HG02588 (cell line): ENCODE data around the gene ARFGAP1.

Experiments
- ATAC-seq: cut with Tn5 transposase; IDR thresholded peaks from one replicate; pipeline ENCODE4 v1.9.1; 2021; ENCODE audit warnings: mild to moderate bottlenecking, moderate library complexity; ENCODE audit not compliant: unreplicated experiment

ARFGAP1 gene

GRCh38 chr20:63276956-63277355, 4.3 kb downstream of the ARFGAP1 start:
- no peak for ATAC-seq

DNA sequence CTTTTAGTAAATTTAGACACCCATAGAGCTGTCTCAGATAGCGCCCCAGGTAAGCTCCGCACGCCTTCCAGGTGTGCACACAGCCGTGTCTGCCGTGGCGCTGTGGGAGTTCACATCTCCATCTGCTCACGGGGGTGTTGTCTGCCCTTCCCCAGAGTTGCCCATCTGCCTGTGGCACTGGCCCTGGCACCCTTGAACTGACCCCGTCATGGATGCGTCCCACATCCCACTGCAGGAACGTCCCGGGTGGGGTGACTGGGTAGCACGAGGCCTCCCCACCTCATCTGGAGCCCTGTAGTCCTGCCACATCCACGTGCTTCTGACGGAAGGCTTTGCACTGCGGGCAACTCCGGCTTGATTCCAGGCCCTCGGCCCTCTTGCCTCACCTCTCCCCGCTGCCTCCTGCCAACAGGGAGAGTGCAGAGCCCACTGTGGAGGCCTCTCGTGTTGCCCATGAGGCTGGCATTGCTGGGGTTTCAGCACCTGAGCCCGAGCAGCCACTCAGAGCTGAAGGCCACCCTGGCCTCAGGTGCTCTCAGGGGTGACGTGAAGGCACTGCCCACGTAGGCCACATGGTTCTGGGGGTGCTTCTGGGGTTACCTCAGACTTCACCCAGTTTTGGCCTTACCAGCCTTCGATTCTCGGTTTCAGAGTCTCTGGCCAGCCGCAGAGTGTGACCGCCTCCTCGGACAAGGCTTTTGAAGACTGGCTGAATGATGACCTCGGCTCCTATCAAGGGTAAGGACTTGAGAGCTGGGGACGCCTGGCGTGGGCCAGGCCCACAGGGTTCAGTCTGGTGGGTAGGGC, 5.1 kb downstream of the ARFGAP1 start:
- no peak for ATAC-seq

- ATAC-seq: no peak
Measured at GRCh38 chr20:63278661-63279060, 6.0 kb downstream of the ARFGAP1 start.

DNA sequence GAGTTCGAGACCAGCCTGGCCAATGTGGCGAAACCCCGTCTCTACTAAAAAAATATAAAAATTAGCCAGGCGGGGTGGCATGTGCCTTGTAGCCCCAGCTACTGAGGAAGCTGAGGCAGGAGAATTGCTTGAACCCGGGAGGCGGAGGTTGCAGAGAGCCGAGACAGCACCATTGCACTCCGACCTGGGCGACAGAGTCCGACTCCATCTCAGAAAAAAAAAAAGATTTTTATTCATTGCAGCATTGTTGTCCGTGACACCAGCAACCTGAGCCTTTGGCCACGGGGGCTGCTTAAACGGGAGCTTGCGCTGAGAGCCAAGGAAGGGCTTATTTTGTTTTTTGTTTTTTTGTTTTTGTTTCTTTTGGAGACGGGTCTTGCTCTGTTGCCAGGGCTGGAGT, 7.3 kb downstream of the ARFGAP1 start:
- ATAC-seq: no peak

- ATAC-seq: no peak
Measured at GRCh38 chr20:63280371-63280770, 7.8 kb downstream of the ARFGAP1 start.

DNA sequence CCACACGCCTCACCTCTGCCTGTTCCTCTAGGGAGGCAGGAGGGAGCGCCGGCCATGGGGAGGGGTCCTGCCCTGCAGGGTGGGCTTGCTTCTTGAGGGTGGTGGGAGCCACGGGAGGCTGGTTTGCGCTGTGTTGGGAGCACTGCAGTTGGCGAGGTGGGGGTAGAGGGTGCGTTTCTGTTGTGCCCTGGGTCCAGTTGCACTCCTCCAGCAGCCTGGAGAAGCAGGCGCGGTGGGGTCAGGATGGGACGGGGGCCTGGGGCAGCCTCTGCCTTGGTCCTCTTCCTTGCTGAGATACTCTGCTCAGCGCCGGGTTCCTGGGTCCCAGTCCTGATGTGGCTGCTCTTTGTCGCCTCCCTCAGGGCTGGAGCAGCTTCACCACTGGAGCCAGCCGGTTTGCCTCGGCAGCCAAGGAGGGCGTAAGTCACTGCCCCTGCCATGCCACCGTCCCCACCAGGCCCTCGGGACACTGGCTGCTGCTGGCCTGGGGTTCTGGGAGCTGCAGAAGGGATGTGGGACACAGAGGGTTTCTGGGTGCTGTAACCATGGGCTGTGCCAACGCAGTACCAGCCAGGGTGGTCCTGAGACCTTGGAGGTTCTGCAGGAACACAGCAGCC, 8.4 kb downstream of the ARFGAP1 start:
- no peak for ATAC-seq

DNA sequence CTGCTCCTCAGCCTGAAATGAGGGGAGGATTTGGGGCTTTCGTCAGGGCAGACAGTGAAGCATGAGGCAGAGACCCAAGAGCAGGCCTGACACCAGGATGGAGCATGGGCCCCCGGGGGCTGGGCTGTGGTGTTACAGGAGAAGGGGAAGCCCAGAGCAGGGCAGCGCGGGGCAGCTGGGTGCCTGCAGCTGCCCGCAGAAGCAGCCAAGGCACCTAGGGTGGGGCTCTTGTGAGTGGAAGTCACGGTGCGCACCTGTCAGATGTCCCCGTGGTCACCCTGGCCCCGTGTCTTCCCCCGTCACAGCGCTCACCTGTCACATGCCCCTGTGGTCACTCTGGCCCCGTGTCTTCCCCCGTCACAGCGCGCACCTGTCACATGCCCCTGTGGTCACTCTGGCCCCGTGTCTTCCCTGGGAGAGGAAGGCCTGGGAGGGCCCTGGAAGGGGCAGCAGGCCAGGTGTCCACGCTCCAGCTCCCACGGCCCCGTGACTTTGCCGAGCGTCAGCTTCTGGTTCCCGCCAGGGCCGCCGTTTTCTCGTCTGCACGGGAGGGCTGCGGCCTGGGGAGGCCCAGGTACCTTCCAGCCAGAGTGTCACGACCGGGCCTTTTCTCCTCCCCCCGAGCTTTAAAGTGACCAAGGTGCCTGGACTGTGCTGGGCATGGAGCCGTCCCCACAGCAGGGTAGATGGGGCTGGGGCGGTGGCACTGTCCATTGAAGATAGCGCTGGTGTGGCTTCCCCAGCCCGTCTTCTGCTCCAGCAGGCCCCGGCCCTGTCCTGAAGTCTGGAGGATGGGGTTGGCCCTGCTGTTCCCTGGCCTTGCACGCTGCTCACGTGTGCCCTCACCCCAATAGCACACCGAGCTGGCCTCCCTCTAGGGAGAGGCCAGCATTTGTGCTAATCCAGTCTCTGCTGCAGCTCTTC, 9.4 kb downstream of the ARFGAP1 start:
- ATAC-seq: no peak

GRCh38 chr20:63282946-63283345, 10.3 kb downstream of the ARFGAP1 start:
- no peak for ATAC-seq

- no peak for ATAC-seq
Measured at GRCh38 chr20:63283397-63284082, 10.9 kb downstream of the ARFGAP1 start.

GRCh38 chr20:63284083-63284440, 11.4 kb downstream of the ARFGAP1 start:
- no peak for ATAC-seq

DNA sequence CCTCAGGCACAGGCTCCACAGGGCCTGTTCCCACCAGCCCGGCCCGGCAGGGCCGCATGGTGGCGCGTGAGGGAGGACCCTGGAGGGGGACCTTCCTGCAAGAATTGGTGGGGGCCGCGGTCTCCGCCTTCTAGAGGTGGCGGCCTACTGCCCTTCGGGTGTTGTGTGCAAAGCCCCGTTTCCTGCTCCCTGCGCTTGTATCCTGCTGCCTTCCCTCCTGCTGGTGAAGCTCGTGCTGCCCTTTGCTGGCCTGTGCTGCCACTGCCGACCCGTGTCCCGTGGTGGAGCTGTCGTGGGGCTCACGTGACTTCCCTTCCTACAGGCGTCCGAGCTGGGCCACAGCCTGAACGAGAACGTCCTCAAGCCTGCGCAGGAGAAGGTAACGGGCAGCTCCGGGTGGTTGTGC, 11.9 kb downstream of the ARFGAP1 start:
- ATAC-seq: no peak

DNA sequence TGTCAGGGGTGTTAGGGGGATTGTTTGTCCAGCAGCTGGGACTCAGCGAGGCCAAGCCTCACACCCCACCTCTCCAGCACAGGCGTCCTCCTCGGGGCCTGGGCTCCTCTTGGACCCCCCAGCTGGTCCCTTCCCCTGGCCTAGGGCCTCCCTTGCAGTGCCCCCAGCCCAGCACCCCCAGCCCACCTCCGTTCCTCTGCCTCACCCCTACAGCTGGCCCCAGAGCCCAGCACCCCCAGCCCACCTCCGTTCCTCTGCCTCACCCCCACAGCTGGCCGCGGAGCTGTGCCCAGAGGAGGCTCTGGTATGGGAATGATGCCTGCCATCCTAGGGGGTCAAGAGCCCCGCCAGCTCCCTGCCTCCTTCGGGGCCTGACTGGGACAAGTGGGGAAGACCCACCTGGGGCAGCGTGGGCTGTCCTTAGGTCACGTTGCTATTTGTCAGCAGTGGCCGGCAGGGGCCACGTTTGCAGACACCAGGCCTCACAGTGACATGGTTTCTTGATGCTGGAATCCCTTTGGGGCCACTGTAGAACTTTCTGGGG, 12.4 kb downstream of the ARFGAP1 start:
- no peak for ATAC-seq

DNA sequence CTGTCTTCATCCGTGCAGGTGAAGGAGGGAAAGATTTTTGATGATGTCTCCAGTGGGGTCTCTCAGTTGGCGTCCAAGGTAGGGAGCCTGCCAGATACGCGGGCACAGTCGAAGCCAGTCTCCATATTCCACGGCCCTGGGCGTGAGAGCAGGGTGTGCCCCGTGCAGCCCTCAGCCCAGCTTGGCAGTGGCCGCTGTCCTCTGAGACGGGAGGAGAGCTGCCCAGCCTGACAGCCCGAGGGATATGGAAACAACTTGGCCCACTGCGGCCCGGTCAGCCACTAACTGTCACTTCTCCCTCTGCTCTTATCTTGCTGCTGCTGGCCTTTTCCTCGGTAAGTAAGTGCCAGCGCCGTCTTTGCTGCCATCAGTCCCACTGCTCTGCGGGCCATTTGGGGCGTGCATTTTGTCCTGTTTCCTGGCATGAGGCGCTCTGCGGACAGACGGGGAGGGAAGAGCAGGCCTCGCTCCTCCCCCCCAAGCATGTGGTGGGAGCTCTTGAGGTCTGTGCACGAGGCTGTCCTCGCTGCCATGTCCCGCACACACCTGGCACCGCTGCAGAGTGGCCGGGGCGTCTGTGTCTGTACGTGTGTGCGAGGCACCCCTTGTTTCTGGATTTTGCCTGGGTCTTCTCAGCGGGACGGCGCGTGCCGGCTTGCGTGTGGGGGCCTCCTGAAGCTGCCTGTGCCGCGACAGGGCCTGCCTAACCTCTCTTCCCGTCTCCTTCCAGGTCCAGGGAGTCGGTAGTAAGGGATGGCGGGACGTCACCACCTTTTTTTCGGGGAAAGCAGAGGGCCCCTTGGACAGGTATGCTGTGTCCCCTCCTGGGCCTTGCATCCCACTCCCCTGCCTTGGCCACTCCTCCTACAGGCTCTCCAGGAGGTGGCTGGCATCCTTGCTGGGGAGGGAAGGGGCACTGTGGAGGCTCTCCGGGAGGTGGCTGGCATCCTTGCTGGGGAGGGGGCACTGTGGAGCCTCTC, 13.3 kb downstream of the ARFGAP1 start:
- no peak for ATAC-seq

GRCh38 chr20:63286781-63287696, 14.4 kb downstream of the ARFGAP1 start:
- ATAC-seq: no peak

DNA sequence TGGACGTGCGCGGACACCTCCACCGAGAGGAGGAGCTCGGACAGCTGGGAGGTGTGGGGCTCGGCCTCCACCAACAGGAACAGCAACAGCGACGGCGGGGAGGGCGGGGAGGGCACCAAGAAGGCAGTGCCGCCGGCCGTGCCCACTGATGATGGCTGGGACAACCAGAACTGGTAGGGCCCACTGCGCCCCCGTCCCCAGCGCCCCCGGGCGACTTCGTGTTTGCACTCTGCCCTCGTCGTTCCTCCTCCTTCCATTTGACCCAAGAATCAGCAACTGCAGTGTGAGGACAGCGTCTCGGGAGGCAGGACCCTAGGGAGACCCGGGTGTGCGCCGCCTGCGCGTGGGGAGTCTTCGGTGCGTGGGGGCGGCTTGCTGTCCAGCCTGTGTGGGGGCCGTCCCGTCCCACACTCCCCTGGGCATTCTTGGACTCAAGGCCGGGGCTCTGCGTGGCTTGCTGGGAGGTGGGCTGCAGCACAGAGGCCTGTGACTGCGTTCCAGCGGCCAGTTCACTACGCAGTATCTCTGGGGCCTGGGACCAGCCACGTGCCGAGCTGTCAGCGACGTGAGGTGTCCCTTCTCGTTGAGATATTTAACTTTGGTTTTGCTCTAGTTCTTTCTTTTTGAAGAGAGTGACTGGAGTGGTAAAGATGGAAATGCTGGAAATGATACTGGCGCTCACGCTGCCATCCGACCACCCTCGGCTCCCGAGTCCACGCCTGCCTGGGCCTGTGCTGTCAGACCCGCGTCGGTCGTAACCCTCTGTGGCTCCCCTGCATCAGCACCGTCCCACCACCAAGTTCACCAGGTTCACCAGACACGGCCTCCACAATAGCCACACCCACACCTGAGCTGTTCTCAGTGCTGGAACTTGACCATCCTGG, 15.3 kb downstream of the ARFGAP1 start:
- ATAC-seq: no peak

DNA sequence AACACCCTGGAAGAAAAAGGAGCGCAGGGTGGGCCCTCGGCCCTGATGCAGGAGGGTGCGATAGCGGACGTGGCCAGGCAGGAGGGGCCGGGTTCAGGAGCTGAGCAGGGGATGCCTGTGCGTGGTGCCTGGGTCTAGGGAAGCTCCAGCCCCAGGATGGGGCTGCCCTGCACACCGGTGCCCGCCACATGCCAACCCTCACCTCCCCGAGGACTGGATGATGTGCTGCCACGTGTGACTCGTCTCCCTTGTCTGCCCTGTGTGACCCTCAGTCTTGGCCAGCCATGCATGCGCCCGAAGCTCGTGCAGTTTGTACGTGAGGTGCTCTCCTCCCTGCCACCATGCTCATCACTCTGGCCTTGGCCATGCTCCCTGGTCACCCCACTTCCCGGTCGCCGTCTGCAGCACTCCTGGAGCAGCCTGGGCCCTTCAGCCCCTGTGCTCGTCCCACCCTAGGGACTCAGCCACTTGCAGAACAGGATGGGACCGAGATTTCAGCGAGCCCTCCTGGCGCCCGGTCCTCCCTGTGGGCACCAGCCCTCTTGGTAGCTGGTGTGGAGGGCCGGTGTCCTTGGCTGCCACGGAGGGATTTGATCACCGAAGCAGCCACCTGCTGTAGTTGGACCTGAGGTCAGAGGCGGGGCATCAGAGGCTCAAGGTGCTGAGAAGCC, 16.1 kb downstream of the ARFGAP1 start:
- ATAC-seq: no peak
